PC-9 (cell line): ENCODE results near the gene XPA. TPM values are rescaled to one million over a fixed set of nuclear protein-coding genes. Genes with fewer than 3 reads are reported as not detected.

Source experiments
- BruUV-seq: library from RNA; stranded (reverse); fragments of 400-500 nt; replicated peaks from 2 replicates; lab custom pipeline; 2021; lab: Mats Ljungman, UMichigan
- CTCF ChIA-PET: fragments of 300-600 bp; sonication (Branson Sonifier 250); formaldehyde crosslinking; loops from one replicate; lab custom pipeline; 2022; ENCODE audit warnings: antibody characterized with exemption; lab: Charles Lee
- POLR2A ChIA-PET: fragments of 300-600 bp; sonication (Branson Sonifier 250); formaldehyde crosslinking; loops from one replicate; lab custom pipeline; 2022; ENCODE audit warnings: antibody characterized with exemption; ENCODE audit not compliant: unreplicated experiment; lab: Charles Lee
- DNase-seq, 2 experiments: peaks; one replicate each; pipeline versions ENCODE4 v3.0.0 to v3.0.0-alpha.2; 2015 to 2022; ENCODE audit warnings: mixed read lengths in 1 of 2
- H2AFZ ChIP-seq: fragments of 200-600 bp; sonication (generic); 2 replicates; pipeline ENCODE4 v1.8.1; 2017; ENCODE audit warnings: antibody characterized with exemption
- H3F3A ChIP-seq: fragments of 200-600 bp; sonication (generic); 2 replicates; pipeline ENCODE4 v1.8.1; 2017; ENCODE audit warnings: antibody characterized with exemption, mild to moderate bottlenecking, low read depth; ENCODE audit not compliant: insufficient read depth
- H3K27ac ChIP-seq: fragments of 200-600 bp; sonication (generic); 2 replicates; pipeline ENCODE4 v1.6.1; 2016; ENCODE audit warnings: mixed run types
- H3K27me3 ChIP-seq: fragments of 200-600 bp; sonication (generic); 2 replicates; pipeline ENCODE4 v1.6.1; 2016; ENCODE audit warnings: low read depth, mixed run types; ENCODE audit not compliant: insufficient read depth
- H3K36me3 ChIP-seq: fragments of 200-600 bp; sonication (generic); 2 replicates; pipeline ENCODE4 v1.6.1; 2016; ENCODE audit warnings: low read depth, mixed run types
- H3K4me1 ChIP-seq: fragments of 200-600 bp; sonication (generic); replicated peaks from 2 replicates; pipeline ENCODE4 v1.6.1; 2016; ENCODE audit warnings: mixed run types; ENCODE audit not compliant: insufficient read depth
- H3K4me2 ChIP-seq: fragments of 200-600 bp; sonication (generic); 2 replicates; pipeline ENCODE4 v1.6.1; 2017; ENCODE audit warnings: mixed run types
- H3K4me3 ChIP-seq: fragments of 200-600 bp; sonication (generic); 2 replicates; pipeline ENCODE4 v1.6.1; 2016; ENCODE audit warnings: mixed run types
- H3K79me2 ChIP-seq: fragments of 200-600 bp; sonication (generic); 2 replicates; pipeline ENCODE4 v1.6.1; 2017; ENCODE audit warnings: low read depth, mixed run types
- H3K9me2 ChIP-seq: fragments of 200-600 bp; sonication (generic); 2 replicates; pipeline ENCODE4 v1.8.1; 2017; ENCODE audit warnings: mild to moderate bottlenecking; ENCODE audit not compliant: insufficient read depth
- H3K9me3 ChIP-seq: fragments of 200-600 bp; sonication (generic); 2 replicates; pipeline ENCODE4 v1.8.1; 2016; ENCODE audit warnings: low read depth; ENCODE audit not compliant: insufficient read depth
- H4K20me1 ChIP-seq: fragments of 200-600 bp; sonication (generic); 2 replicates; pipeline ENCODE4 v1.8.1; 2017; ENCODE audit not compliant: insufficient read depth
- EZH2 ChIP-seq: fragments of 200-600 bp; sonication (generic); IDR thresholded peaks from 2 replicates; pipeline ENCODE4 v1.8.0; 2017; ENCODE audit warnings: antibody characterized with exemption, low read depth
- intact Hi-C: fragments of 100-400 bp; cut with micrococcal nuclease; formaldehyde crosslinking; loops from one replicate; pipeline ENCODE4 v1.10.0; 2022; ENCODE audit not compliant: unreplicated experiment
- total RNA-seq: library from RNA; stranded (reverse); gene quantifications from 2 replicates; pipeline ENCODE4 v1.2.3, GENCODE V29; 2021
- TF ChIP-seq, protein P1 (sequence below): fragments of 200-600 bp; sonication (generic); conservative IDR thresholded peaks from 2 replicates; pipeline ENCODE4 v1.6.1; 2017; ENCODE audit warnings: mixed run types, antibody characterized with exemption, mild to moderate bottlenecking, moderate library complexity

Gene XPA
- total RNA-seq, 1 experiment from 2014 or later, result 17.4 TPM

DNA sequence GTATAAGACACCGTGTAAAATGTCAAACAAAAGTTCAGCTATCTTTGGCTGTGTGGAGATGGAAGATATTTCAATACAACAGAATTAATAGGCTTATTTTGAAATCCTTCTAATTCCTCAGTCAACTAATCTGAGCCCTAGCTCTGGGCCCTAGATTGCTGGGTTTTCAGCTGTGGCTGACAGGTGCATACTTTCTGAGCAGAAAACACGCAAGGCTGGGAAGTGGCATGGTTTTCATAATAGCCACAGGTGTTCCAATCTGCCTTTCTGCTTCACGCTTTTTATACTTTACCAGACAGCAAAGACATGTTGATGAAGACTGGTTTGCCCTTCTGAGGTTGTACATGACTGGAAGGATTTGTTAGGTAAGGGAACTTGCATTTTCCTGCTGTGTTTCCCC lies 20.7 kb upstream of the XPA start:
- POLR2A ChIA-PET, result no interaction called here
- no peak for DNase-seq
- no peak overlapping the region for H3K27ac ChIP-seq
- 0 out of 2 replicates have a peak, but pooled peaks cover 3% of the 10 kb centered on the region for H3K9me3 ChIP-seq
- H3K27me3 ChIP-seq, result no peaks in the 10 kb centered on the region
- peaks cover 17% of the 10 kb centered on the region for H3F3A ChIP-seq
- H3K4me1 ChIP-seq, result peaks cover 28% of the 10 kb centered on the region
- CTCF ChIA-PET, result interaction anchor here (0.6 kb wide), 1 partner anchor 173 kb away, joined by 3 read pairs; no protein-coding TSS in a partner anchor
- intact Hi-C loops, result loop anchor here (10.0 kb wide), 1 partner anchor 537 kb away; the partner anchor contains the start of gene TBC1D2
- no peaks in the 10 kb centered on the region for H4K20me1 ChIP-seq
- H3K9me2 ChIP-seq, result no peaks in the 10 kb centered on the region
- no peak overlapping the region for H3K4me2 ChIP-seq
- no peaks in the 10 kb centered on the region for H3K79me2 ChIP-seq
- no peak overlapping the region for H3K4me3 ChIP-seq
- BruUV-seq, result no TSS peak
- H2AFZ ChIP-seq, result no peak overlapping the region
- no peaks in the 10 kb centered on the region for H3K36me3 ChIP-seq
- TF ChIP-seq EZH2, result no peak
- TF ChIP-seq, protein P1, sequence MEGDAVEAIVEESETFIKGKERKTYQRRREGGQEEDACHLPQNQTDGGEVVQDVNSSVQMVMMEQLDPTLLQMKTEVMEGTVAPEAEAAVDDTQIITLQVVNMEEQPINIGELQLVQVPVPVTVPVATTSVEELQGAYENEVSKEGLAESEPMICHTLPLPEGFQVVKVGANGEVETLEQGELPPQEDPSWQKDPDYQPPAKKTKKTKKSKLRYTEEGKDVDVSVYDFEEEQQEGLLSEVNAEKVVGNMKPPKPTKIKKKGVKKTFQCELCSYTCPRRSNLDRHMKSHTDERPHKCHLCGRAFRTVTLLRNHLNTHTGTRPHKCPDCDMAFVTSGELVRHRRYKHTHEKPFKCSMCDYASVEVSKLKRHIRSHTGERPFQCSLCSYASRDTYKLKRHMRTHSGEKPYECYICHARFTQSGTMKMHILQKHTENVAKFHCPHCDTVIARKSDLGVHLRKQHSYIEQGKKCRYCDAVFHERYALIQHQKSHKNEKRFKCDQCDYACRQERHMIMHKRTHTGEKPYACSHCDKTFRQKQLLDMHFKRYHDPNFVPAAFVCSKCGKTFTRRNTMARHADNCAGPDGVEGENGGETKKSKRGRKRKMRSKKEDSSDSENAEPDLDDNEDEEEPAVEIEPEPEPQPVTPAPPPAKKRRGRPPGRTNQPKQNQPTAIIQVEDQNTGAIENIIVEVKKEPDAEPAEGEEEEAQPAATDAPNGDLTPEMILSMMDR, result no peak

DNA sequence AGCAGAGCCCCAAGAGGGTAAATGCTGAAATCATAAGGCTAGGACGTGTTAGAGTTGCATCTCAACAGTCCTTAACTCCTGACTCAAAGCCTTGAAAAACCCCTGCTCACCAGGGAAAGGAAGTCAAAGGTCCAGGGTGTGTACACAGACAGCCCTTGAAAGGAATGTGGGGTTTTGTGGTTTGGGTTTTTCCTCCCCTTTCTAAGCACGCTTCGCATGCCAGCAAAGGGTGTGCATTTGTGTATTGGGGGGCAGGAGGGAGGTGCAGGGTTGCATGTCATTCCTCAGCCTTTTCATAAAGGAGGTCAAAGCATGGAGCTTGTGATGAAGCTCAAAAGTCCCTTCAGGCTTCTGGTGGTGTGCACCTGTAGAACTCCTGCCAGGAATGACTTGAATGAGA lies 17.3 kb upstream of the XPA start:
- POLR2A ChIA-PET, result interaction anchor here (0.6 to 1.3 kb wide), 10 partner anchors 10 to 478 kb away, joined by 3 to 14 read pairs (median 6); partner anchors contain the start of gene CORO2A
- Histone ChIP-seq H3K27me3 (no peaks in the 10 kb centered on the region), H3K79me2 (no peaks in the 10 kb centered on the region), H3K9me3 (no peaks in the 10 kb centered on the region), H3K4me2 (peak overlapping the region; percentile 61), H3K36me3 (no peaks in the 10 kb centered on the region), H3K4me1 (peaks cover 40% of the 10 kb centered on the region), H3F3A (peaks cover 17% of the 10 kb centered on the region), H3K9me2 (no peaks in the 10 kb centered on the region), H2AFZ (no peak overlapping the region), H3K27ac (peak overlapping the region; percentile 89), H3K4me3 (no peak overlapping the region), H4K20me1 (no peaks in the 10 kb centered on the region)
- CTCF ChIA-PET, result interaction anchor here (0.7 kb wide), 1 partner anchor 139 kb away, joined by 5 read pairs; no protein-coding TSS in a partner anchor
- intact Hi-C loops, result loop anchor here (1.0 to 10.0 kb wide), 10 partner anchors 27 to 540 kb away; partner anchors contain the start of genes ANP32B and TBC1D2
- peak; percentile 92 to 99 for DNase-seq
- TF ChIP-seq EZH2, result no peak
- TF ChIP-seq, protein P1, result no peak
- BruUV-seq, result no TSS peak

DNA sequence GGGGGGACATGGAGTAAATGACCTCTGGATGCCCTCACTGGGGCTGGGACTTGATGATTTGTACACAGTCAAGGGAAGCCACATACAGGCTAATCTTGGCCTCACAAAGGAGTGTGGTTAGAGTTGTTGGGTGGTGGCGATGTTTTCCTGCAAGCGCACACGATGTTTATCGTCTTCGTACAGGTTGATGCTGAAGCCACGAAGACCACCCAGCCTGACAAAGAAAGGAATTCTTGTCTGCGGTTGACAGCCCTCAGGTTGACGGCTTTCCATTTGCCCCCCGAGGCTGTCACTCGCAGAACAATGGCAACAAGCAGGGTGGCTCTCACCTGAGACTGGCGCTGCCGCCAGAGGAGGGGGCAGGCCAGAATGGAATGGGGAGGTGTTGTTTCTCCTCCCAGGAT lies 14.1 kb upstream of the XPA start:
- no peaks in the 10 kb centered on the region for H4K20me1 ChIP-seq
- no peaks in the 10 kb centered on the region for H3K36me3 ChIP-seq
- no peak overlapping the region for H3K27ac ChIP-seq
- TF ChIP-seq EZH2, result no peak
- TF ChIP-seq, protein P1, result no peak
- intact Hi-C loops, result loop anchor here (5.0 to 10.0 kb wide), 3 partner anchors 271 to 544 kb away; partner anchors contain the start of genes ANP32B and TBC1D2
- H3K4me1 ChIP-seq, result peaks cover 40% of the 10 kb centered on the region
- H3K9me2 ChIP-seq, result no peaks in the 10 kb centered on the region
- H3K9me3 ChIP-seq, result no peaks in the 10 kb centered on the region
- no TSS peak for BruUV-seq
- no peak overlapping the region for H3K4me2 ChIP-seq
- no peaks in the 10 kb centered on the region for H3K79me2 ChIP-seq
- H2AFZ ChIP-seq, result no peak overlapping the region
- CTCF ChIA-PET, result interaction anchor here (0.6 to 0.7 kb wide), 2 partner anchors 41 to 142 kb away, joined by 8 to 18 read pairs; no protein-coding TSS in a partner anchor
- POLR2A ChIA-PET, result no interaction called here
- H3K27me3 ChIP-seq, result no peaks in the 10 kb centered on the region
- H3F3A ChIP-seq, result peaks cover 17% of the 10 kb centered on the region
- H3K4me3 ChIP-seq, result no peak overlapping the region
- DNase-seq, result no peak
